Left kidney (tissue), 8 donors: ENCODE results near the gene HPX. TPM values are rescaled to one million over a fixed set of nuclear protein-coding genes. Genes with fewer than 3 reads are reported as not detected.

Source experiments
- DNase-seq: peaks from one replicate; pipeline ENCODE4 v3.0.0-alpha.2; 2013
- long read RNA-seq, 8 donors: transcript quantifications; one replicate each; lab custom pipeline, GENCODE V29; 2026
- polyA plus RNA-seq: library from polyadenylated mRNA; unstranded; fragments of 120-200 nt; gene quantifications from one replicate; pipeline ENCODE4 v1.2.1, GENCODE V29; 2013; ENCODE audit not compliant: insufficient read length

Gene HPX
- polyA plus RNA-seq, result 4.8 TPM
- long read RNA-seq, donor 1, partial matches to known transcripts, result 0 of 2 reads
- long read RNA-seq, donor 1, other reads (novel, unspliced or antisense), result 0 of 2 reads
- long read RNA-seq, donor 2, partial matches to known transcripts, result 0 of 2 reads
- long read RNA-seq, donor 2, other reads (novel, unspliced or antisense), result 0 of 2 reads
- long read RNA-seq, donor 3, result 0 reads
- long read RNA-seq, donor 4, result 0 reads
- long read RNA-seq, donor 5, partial matches to known transcripts, result 0 of 1 reads
- long read RNA-seq, donor 5, other reads (novel, unspliced or antisense), result 0 of 1 reads
- long read RNA-seq, donor 6, result 0 reads
- long read RNA-seq, donor 7, partial matches to known transcripts, result 0 of 1 reads
- long read RNA-seq, donor 7, other reads (novel, unspliced or antisense), result 0 of 1 reads
- long read RNA-seq, donor 8, result 0 reads

- DNase-seq, result no peak
These were observed at the start of gene HPX for GRCh38 chr11:6440906-6441358. Gene HPX (minus strand): TSS chr11:6440987. CDS start chr11:6440963, 24 bp downstream.

- DNase-seq, result no peak
These were observed 48.5 kb upstream of the HPX start for GRCh38 chr11:6489306-6489705.

- no peak for DNase-seq
These were observed 48.0 kb upstream of the HPX start for GRCh38 chr11:6488821-6489220.

- DNase-seq, result no peak
These were observed 47.6 kb upstream of the HPX start for GRCh38 chr11:6488342-6488741.

- DNase-seq, result no peak
These were observed 46.2 kb upstream of the HPX start for GRCh38 chr11:6486938-6487337.

- no peak for DNase-seq
These were observed 45.5 kb upstream of the HPX start for GRCh38 chr11:6486256-6486655.

GRCh38 chr11:6485661-6486060 is 44.9 kb upstream of the HPX start:
- no peak for DNase-seq

- no peak for DNase-seq
These were observed 42.2 kb upstream of the HPX start for GRCh38 chr11:6483015-6483414.

GRCh38 chr11:6482441-6482840 is 41.7 kb upstream of the HPX start:
- DNase-seq, result no peak

GRCh38 chr11:6481924-6482275 is 41.1 kb upstream of the HPX start:
- no peak for DNase-seq

GRCh38 chr11:6481012-6481923 is 40.5 kb upstream of the HPX start, which contains the start of the genes ARFIP2 and TIMM10B:
Gene ARFIP2 (minus strand): TSS chr11:6481331. CDS start chr11:6480421, 910 bp downstream.
Gene TIMM10B (plus strand): TSS chr11:6481501. CDS start chr11:6481517, 16 bp downstream.
- DNase-seq, result peak; percentile 95

- DNase-seq, result no peak
These were observed 39.6 kb upstream of the HPX start for GRCh38 chr11:6480299-6480914.

- no peak for DNase-seq
These were observed 35.8 kb upstream of the HPX start for GRCh38 chr11:6476571-6476970.

GRCh38 chr11:6475936-6476335 is 35.1 kb upstream of the HPX start:
- no peak for DNase-seq

GRCh38 chr11:6474806-6475500 is 34.2 kb upstream of the HPX start:
- DNase-seq, result no peak

GRCh38 chr11:6474413-6474792 is 33.6 kb upstream of the HPX start:
- no peak for DNase-seq

GRCh38 chr11:6473451-6474412 is 32.9 kb upstream of the HPX start, which contains the start of gene TRIM3:
Gene TRIM3 (minus strand): TSS chr11:6473941. CDS start chr11:6465695, 8,246 bp downstream.
- peak; percentile 88 for DNase-seq

- no peak for DNase-seq
These were observed 32.1 kb upstream of the HPX start for GRCh38 chr11:6472934-6473333.

- no peak for DNase-seq
These were observed 28.8 kb upstream of the HPX start for GRCh38 chr11:6469599-6469998.
